SHP77 treated with DMSO at 0.1 percent for 48 hours (cell line): Measurements from ENCODE around the gene MTERF2.
"Not testable (repeated sequence)": the region's sequence is repeated elsewhere in the genome, so short reads cannot be mapped to it uniquely, and the experiment has no call there.

ENCODE experiments used
- DNase-seq: peaks from one replicate; lab custom pipeline; 2025; lab: John Stamatoyannopoulos, UW

Gene MTERF2

GRCh38 chr12:106986625-106987389 is at the start of gene MTERF2:
MTERF2 (minus strand) TSS chr12:106987146; CDS start chr12:106978714, 8,432 bp downstream.
- peak; percentile 90 for DNase-seq

- no peak for DNase-seq
Observed at GRCh38 chr12:107035733-107036132, 48.8 kb upstream of the MTERF2 start.

GRCh38 chr12:107033758-107034739 is 47.1 kb upstream of the MTERF2 start:
- DNase-seq: no peak

- no peak for DNase-seq
Observed at GRCh38 chr12:107032266-107032665, 45.3 kb upstream of the MTERF2 start.

GRCh38 chr12:107031061-107031460 is 44.1 kb upstream of the MTERF2 start:
- no peak for DNase-seq

GRCh38 chr12:107029081-107029480 is 42.1 kb upstream of the MTERF2 start:
- DNase-seq: no peak

GRCh38 chr12:107027636-107028053 is 40.7 kb upstream of the MTERF2 start:
- DNase-seq: peak; percentile 32

GRCh38 chr12:107026806-107027635 is 40.1 kb upstream of the MTERF2 start:
- no peak for DNase-seq

GRCh38 chr12:107026356-107026755 is 39.4 kb upstream of the MTERF2 start:
- not testable (repeated sequence) for DNase-seq

GRCh38 chr12:107025671-107026070 is 38.7 kb upstream of the MTERF2 start:
- DNase-seq: no peak

GRCh38 chr12:107019546-107019945 is 32.6 kb upstream of the MTERF2 start:
- DNase-seq: no peak

GRCh38 chr12:107017042-107017441 is 30.1 kb upstream of the MTERF2 start:
- DNase-seq: no peak

GRCh38 chr12:107014055-107014454 is 27.1 kb upstream of the MTERF2 start:
- DNase-seq: no peak

- no peak for DNase-seq
Observed at GRCh38 chr12:107012736-107013425, 25.9 kb upstream of the MTERF2 start.

GRCh38 chr12:107011519-107011918 is 24.6 kb upstream of the MTERF2 start:
- no peak for DNase-seq

- no peak for DNase-seq
Observed at GRCh38 chr12:107007411-107007810, 20.5 kb upstream of the MTERF2 start.

GRCh38 chr12:107002665-107003064 is 15.7 kb upstream of the MTERF2 start:
- not testable (repeated sequence) for DNase-seq

GRCh38 chr12:106999446-106999845 is 12.5 kb upstream of the MTERF2 start:
- DNase-seq: no peak

GRCh38 chr12:106997916-106998315 is 11.0 kb upstream of the MTERF2 start:
- no peak for DNase-seq

GRCh38 chr12:106996102-106996501 is 9.2 kb upstream of the MTERF2 start:
- DNase-seq: not testable (repeated sequence)

- no peak for DNase-seq
Observed at GRCh38 chr12:106994579-106995220, 7.8 kb upstream of the MTERF2 start.
